H1 (cell line): ENCODE data around the gene ADGRA3. TPM values are rescaled to one million over a fixed set of nuclear protein-coding genes. Genes with fewer than 3 reads are reported as not detected.

Source experiments
- CTCF ChIA-PET: fragments of 300-600 bp; sonication (Branson Sonifier 250); formaldehyde crosslinking; loops from one replicate; lab custom pipeline; 2021; ENCODE audit not compliant: partially characterized antibody; lab: Charles Lee
- POLR2A ChIA-PET: fragments of 300-600 bp; sonication (Branson Sonifier 250); formaldehyde crosslinking; loops from one replicate; lab custom pipeline; 2021; ENCODE audit warnings: inconsistent platforms; ENCODE audit not compliant: partially characterized antibody; lab: Charles Lee
- DNase-seq, 2 experiments: peaks; one replicate each; pipeline versions ENCODE4 v3.0.0 to v3.0.0-alpha.2; 2010 to 2022; ENCODE audit warnings: low spot score in 2 of 2, low read depth in 1 of 2, mixed read lengths in 1 of 2
- FAIRE-seq: peaks from 2 replicates; lab custom pipeline; 2011; peaks lifted over from hg19 to GRCh38; lab: Jason Lieb, UNC
- H2AFZ ChIP-seq: 2 replicates; pipeline ENCODE4 v1.8.1; 2012; ENCODE audit warnings: low read length, inconsistent platforms
- H2AK5ac ChIP-seq: 2 replicates; pipeline ENCODE4 v1.6.1; 2013; ENCODE audit warnings: low read depth, low read length
- H2BK120ac ChIP-seq: replicated peaks from 2 replicates; pipeline ENCODE3; 2013; ENCODE audit warnings: low read depth, low read length, inconsistent platforms
- H2BK12ac ChIP-seq: 2 replicates; pipeline ENCODE4 v1.6.1; 2013; ENCODE audit warnings: low read depth, low read length
- H2BK15ac ChIP-seq: 2 replicates; pipeline ENCODE4 v1.6.1; 2013; ENCODE audit warnings: low read length
- H2BK20ac ChIP-seq: 2 replicates; pipeline ENCODE4 v1.6.1; 2013; ENCODE audit warnings: low read length
- H2BK5ac ChIP-seq: 2 replicates; pipeline ENCODE4 v1.6.1; 2013; ENCODE audit warnings: low read depth, low read length
- H3K14ac ChIP-seq: 2 replicates; pipeline ENCODE4 v1.6.1; 2013; ENCODE audit warnings: inconsistent platforms; ENCODE audit not compliant: insufficient read length
- H3K18ac ChIP-seq: 2 replicates; pipeline ENCODE4 v1.6.1; 2013; ENCODE audit warnings: low read length; ENCODE audit errors: extremely low read depth
- H3K23ac ChIP-seq: 2 replicates; pipeline ENCODE4 v1.6.1; 2013; ENCODE audit warnings: inconsistent platforms; ENCODE audit not compliant: insufficient read length
- H3K23me2 ChIP-seq: 2 replicates; pipeline ENCODE4 v1.6.1; 2013; ENCODE audit warnings: low read depth, low read length
- H3K27ac ChIP-seq: 2 replicates; pipeline ENCODE4 v1.6.1; 2011; ENCODE audit warnings: low read depth, low read length, inconsistent platforms
- H3K27me3 ChIP-seq, 4 experiments: replicated peaks in 1 of 4; 1 replicate in 1 of 4; 2 replicates in 3 of 4; pipeline versions ENCODE4 v1.6.1 to v1.8.1; 2011 to 2013; ENCODE audit warnings: low read length in 3 of 4, mild to moderate bottlenecking in 3 of 4, inconsistent platforms in 2 of 4, mixed read lengths in 2 of 4, moderate library complexity in 1 of 4; ENCODE audit not compliant: control insufficient read depth in 3 of 4, insufficient read depth in 3 of 4; ENCODE audit errors: extremely low read depth in 1 of 4
- H3K36me3 ChIP-seq, 4 experiments: 2 replicates each; pipeline versions ENCODE4 v1.6.1 to v1.8.1; 2011 to 2013; ENCODE audit warnings: mild to moderate bottlenecking in 4 of 4, low read length in 3 of 4, moderate library complexity in 2 of 4, control low read depth in 1 of 4, inconsistent platforms in 1 of 4; ENCODE audit not compliant: insufficient read depth in 4 of 4, control insufficient read depth in 2 of 4
- H3K4ac ChIP-seq: replicated peaks from 2 replicates; pipeline ENCODE3; 2013; ENCODE audit warnings: low read length, low read depth, mixed read lengths, inconsistent platforms; ENCODE audit not compliant: insufficient read length
- H3K4me1 ChIP-seq, 4 experiments: replicated peaks in 1 of 4; 1 replicate in 1 of 4; 2 replicates in 3 of 4; pipeline versions ENCODE4 v1.6.1 to v1.8.1; 2011 to 2013; ENCODE audit warnings: low read length in 3 of 4, inconsistent platforms in 2 of 4, mixed read lengths in 1 of 4; ENCODE audit not compliant: insufficient read depth in 4 of 4, control insufficient read depth in 3 of 4
- H3K4me2 ChIP-seq, 2 experiments: 2 replicates each; pipeline versions ENCODE4 v1.6.1 to v1.8.1; 2011 to 2013; ENCODE audit warnings: low read depth in 2 of 2, low read length in 2 of 2, control low read depth in 1 of 2, inconsistent platforms in 1 of 2, mild to moderate bottlenecking in 1 of 2; ENCODE audit not compliant: insufficient read depth in 1 of 2
- H3K4me3 ChIP-seq, 4 experiments: fragments of 200-600, 300-600 bp in 1 of 4; sonication (generic), shearing (Covaris generic), sonication (Bioruptor Twin) in 1 of 4; 2 replicates each; pipeline versions ENCODE4 v1.5.1 to v1.8.1; 2011 to 2016; ENCODE audit warnings: low read length in 4 of 4, low read depth in 3 of 4, control low read depth in 2 of 4, inconsistent platforms in 2 of 4, mild to moderate bottlenecking in 2 of 4, mixed read lengths in 1 of 4, moderate library complexity in 1 of 4; ENCODE audit not compliant: insufficient read depth in 2 of 4; ENCODE audit errors: extremely low read depth in 1 of 4
- H3K56ac ChIP-seq: replicated peaks from 2 replicates; pipeline ENCODE3; 2013; ENCODE audit warnings: low read depth, mild to moderate bottlenecking, mixed read lengths, low read length, inconsistent platforms; ENCODE audit not compliant: insufficient read length
- H3K79me1 ChIP-seq: 2 replicates; pipeline ENCODE4 v1.6.1; 2013; ENCODE audit warnings: low read depth, low read length, control low read depth
- H3K79me2 ChIP-seq, 2 experiments: 2 replicates each; pipeline versions ENCODE4 v1.6.1 to v1.8.1; 2012 to 2013; ENCODE audit warnings: low read length in 2 of 2, mild to moderate bottlenecking in 2 of 2, inconsistent platforms in 1 of 2; ENCODE audit not compliant: insufficient read depth in 2 of 2, control insufficient read depth in 1 of 2
- H3K9ac ChIP-seq, 4 experiments: replicated peaks in 1 of 4; 1 replicate in 1 of 4; 2 replicates in 3 of 4; pipeline versions ENCODE4 v1.6.1 to v1.8.1; 2011 to 2013; ENCODE audit warnings: low read depth in 3 of 4, low read length in 3 of 4, control low read depth in 2 of 4, mild to moderate bottlenecking in 2 of 4, moderate library complexity in 2 of 4, inconsistent platforms in 1 of 4; ENCODE audit errors: extremely low read depth in 1 of 4
- H3K9me3 ChIP-seq, 2 experiments: 2 replicates each; pipeline versions ENCODE4 v1.6.1 to v1.8.1; 2012 to 2013; ENCODE audit warnings: mild to moderate bottlenecking in 2 of 2, moderate library complexity in 2 of 2, control low read depth in 1 of 2, inconsistent platforms in 1 of 2, low read depth in 1 of 2, low read length in 1 of 2, mixed read lengths in 1 of 2; ENCODE audit not compliant: insufficient read depth in 2 of 2
- H4K20me1 ChIP-seq, 2 experiments: replicated peaks in 1 of 2; 2 replicates each; pipeline versions ENCODE3 to v1.8.1; 2011 to 2013; ENCODE audit warnings: inconsistent platforms in 2 of 2, low read length in 2 of 2, mild to moderate bottlenecking in 1 of 2; ENCODE audit not compliant: insufficient read depth in 2 of 2, control insufficient read depth in 1 of 2
- H4K5ac ChIP-seq: 2 replicates; pipeline ENCODE4 v1.6.1; 2013; ENCODE audit warnings: low read length, low read depth, mixed read lengths, inconsistent platforms; ENCODE audit not compliant: insufficient read length
- H4K8ac ChIP-seq: 2 replicates; pipeline ENCODE4 v1.8.0; 2013; ENCODE audit warnings: mild to moderate bottlenecking, moderate library complexity, low read length, inconsistent platforms; ENCODE audit not compliant: insufficient read depth; ENCODE audit errors: extremely low read depth
- H4K91ac ChIP-seq: replicated peaks from 2 replicates; pipeline ENCODE3; 2013; ENCODE audit warnings: low read length, mixed read lengths, inconsistent platforms; ENCODE audit not compliant: insufficient read length
- CHD1 ChIP-seq: IDR thresholded peaks from 2 replicates; pipeline ENCODE4 v1.6.1; 2012; ENCODE audit warnings: low read depth, low read length, improper control_type of control experiment
- GABPA ChIP-seq: IDR thresholded peaks from 2 replicates; pipeline ENCODE4 v1.6.1; 2011; ENCODE audit warnings: mild to moderate bottlenecking, low read length, moderate library complexity, borderline replicate concordance; ENCODE audit not compliant: insufficient read depth
- KDM5A ChIP-seq: fragments of 200-600 bp; IDR thresholded peaks from 2 replicates; pipeline ENCODE4 v1.7.1; 2012; ENCODE audit warnings: mild to moderate bottlenecking, low read length, inconsistent platforms, mixed read lengths
- NRF1 ChIP-seq: IDR thresholded peaks from 2 replicates; pipeline ENCODE4 v1.6.1; 2011; ENCODE audit warnings: mild to moderate bottlenecking, low read depth, low read length, improper control_type of control experiment
- POLR2A ChIP-seq, 2 experiments: IDR thresholded peaks; 1 replicate in 1 of 2; 2 replicates in 1 of 2; pipeline ENCODE4 v1.6.1; 2011; ENCODE audit warnings: low read depth in 2 of 2, low read length in 2 of 2, mild to moderate bottlenecking in 2 of 2; ENCODE audit errors: control extremely low read depth in 1 of 2
- SUZ12 ChIP-seq: fragments of 200-600 bp; sonication (generic); IDR thresholded peaks from 2 replicates; pipeline ENCODE4 v1.6.1; 2012; ENCODE audit warnings: mild to moderate bottlenecking, inconsistent platforms, low read length, moderate library complexity, mixed read lengths
- TAF1 ChIP-seq: IDR thresholded peaks from 2 replicates; pipeline ENCODE4 v1.6.1; 2011; ENCODE audit warnings: mild to moderate bottlenecking, low read depth, low read length
- TBP ChIP-seq: IDR thresholded peaks from 2 replicates; pipeline ENCODE4 v1.6.1; 2011; ENCODE audit warnings: low read depth, low read length, improper control_type of control experiment
- ZNF274 ChIP-seq: IDR thresholded peaks from 2 replicates; pipeline ENCODE4 v1.7.0; 2012; ENCODE audit warnings: low read length, borderline replicate concordance; ENCODE audit errors: extremely low read depth
- WGBS, 2 experiments: shearing (Covaris generic) in 1 of 2; methylation state at CpG; one replicate each; pipeline versions ENCODE4 v1.1.6 to v1.1.7; 2013 to 2015; ENCODE audit warnings: low lambda C conversion rate in 2 of 2, mixed read lengths in 2 of 2, inconsistent platforms in 1 of 2, low coverage in 1 of 2, missing lambda C conversion rate in 1 of 2; ENCODE audit not compliant: insufficient replicate concordance in 2 of 2, insufficient coverage in 1 of 2, insufficient read length in 1 of 2; ENCODE audit errors: extremely low coverage in 1 of 2, missing lambda C conversion rate in 1 of 2; 5-methylcytosine and 5-hydroxymethylcytosine counted together
- polyA plus RNA-seq, 7 experiments: library from polyadenylated mRNA; depleted of rRNA in 3 of 7; stranded (reverse) in 5 of 7; unstranded in 2 of 7; fragments of >200 nt in 5 of 7; fragments of 200-250 nt in 2 of 7; gene quantifications; 1 replicate in 5 of 7; 2 replicates in 1 of 7; 4 replicates in 1 of 7; pipeline versions ENCODE4 v1.2.1 to v1.2.3, GENCODE V29; 2011 to 2013; ENCODE audit warnings: missing spikeins in 2 of 7, mixed read lengths in 2 of 7
- total RNA-seq: library from RNA; stranded (reverse); fragmentation: NEBNext Ultra II Directional; extraction: Animal tissue kit (Norgen Biotek cat#: 25700); gene quantifications from 2 replicates; pipeline ENCODE4 v1.2.1, GENCODE V29; 2021
- TF ChIP-seq, protein P1 (sequence below): IDR thresholded peaks from 2 replicates; pipeline ENCODE4 v1.6.1; 2012; ENCODE audit warnings: low read length, inconsistent platforms

Gene ADGRA3
- total and polyA plus RNA-seq, 2 of the 8 experiments (the other 6 are each of a cell fraction or from before 2014, with no cell fraction given): 31.5 to 63.0 TPM

DNA sequence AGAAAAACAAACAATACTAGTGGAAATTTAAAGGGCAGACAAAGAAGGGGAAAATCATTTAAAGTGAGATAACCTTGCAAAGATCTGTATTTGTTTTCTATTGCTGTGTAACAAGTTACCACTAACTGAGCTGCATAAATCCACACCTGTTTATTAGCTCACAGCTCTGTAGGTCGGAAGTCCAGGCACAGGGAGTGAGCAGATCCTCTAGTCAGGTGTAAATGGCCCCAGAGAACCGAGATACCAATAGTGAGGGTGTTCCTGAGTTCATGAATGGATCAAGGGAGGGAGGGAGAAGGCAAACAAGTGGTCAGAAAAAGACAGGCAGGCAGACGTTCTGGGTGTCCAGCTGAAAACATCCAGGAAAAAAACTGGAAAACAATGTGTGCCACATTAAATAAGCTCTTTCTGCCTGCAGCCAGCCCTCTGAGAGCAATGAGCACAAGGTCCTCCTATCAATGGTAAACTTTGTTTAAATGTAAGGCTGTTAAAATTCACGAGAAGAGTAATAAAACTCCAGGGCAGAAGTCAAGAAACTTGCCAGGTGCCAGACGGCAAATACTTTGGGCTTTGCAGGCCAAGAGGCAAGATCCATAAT is 25.0 kb downstream of the ADGRA3 start:
- Histone ChIP-seq H3K27me3 (no peaks in the 10 kb centered on the region), H2BK12ac (no peak overlapping the region), H4K91ac (no peak overlapping the region), H3K4me2 (no peak overlapping the region; a peak in 1 of 4 replicates), H3K23ac (no peak overlapping the region), H3K23me2 (no peaks in the 10 kb centered on the region), H3K18ac (no peak overlapping the region), H3K9ac (no peak overlapping the region), H3K4me1 (peaks cover 0 to 13% (median 8%) of the 10 kb centered on the region in 4 experiments; a peak in 4 of 7 replicates), H2BK5ac (no peak overlapping the region), H4K20me1 (peaks cover 5 to 18% of the 10 kb centered on the region in 2 experiments), H2BK120ac (no peak overlapping the region), H2AK5ac (no peak overlapping the region), H3K4ac (no peak overlapping the region), H2BK15ac (no peak overlapping the region), H2BK20ac (no peak overlapping the region), H4K5ac (no peak overlapping the region), H4K8ac (no peak overlapping the region), H3K79me1 (peaks cover 4% of the 10 kb centered on the region; the same call in 1 of the 2 replicates), H3K56ac (no peak overlapping the region), H2AFZ (no peak overlapping the region), H3K36me3 (no peaks in the 10 kb centered on the region), H3K79me2 (peaks cover 20 to 95% of the 10 kb centered on the region in 2 experiments), H3K4me3 (no peak overlapping the region), H3K9me3 (no peaks in the 10 kb centered on the region), H3K14ac (no peak overlapping the region), H3K27ac (0 out of 2 replicates have a peak overlapping the region, but pooled peaks have one; percentile 20)
- 75% methylated on average over 5 of the region's 5 CpGs; no CpG with 5 or more reads in 1 of the 2 experiments for WGBS, 2 experiments
- DNase-seq: no peak
- CTCF ChIA-PET: interaction anchor here (1.0 kb wide), 1 partner anchor 45 kb away, joined by 3 read pairs; no protein-coding TSS in a partner anchor
- TF ChIP-seq TBP (no peak), TAF1 (no peak), NRF1 (no peak), SUZ12 (no peak), GABPA (no peak), POLR2A (IDR thresholded peaks at IDR 0.05; ENCODE audit: control extremely low read depth in 1 of 2, low read depth in 2 of 2, low read length in 2 of 2) (no peak), CHD1 (no peak), ZNF274 (no peak), KDM5A (no peak)
- TF ChIP-seq, protein P1, sequence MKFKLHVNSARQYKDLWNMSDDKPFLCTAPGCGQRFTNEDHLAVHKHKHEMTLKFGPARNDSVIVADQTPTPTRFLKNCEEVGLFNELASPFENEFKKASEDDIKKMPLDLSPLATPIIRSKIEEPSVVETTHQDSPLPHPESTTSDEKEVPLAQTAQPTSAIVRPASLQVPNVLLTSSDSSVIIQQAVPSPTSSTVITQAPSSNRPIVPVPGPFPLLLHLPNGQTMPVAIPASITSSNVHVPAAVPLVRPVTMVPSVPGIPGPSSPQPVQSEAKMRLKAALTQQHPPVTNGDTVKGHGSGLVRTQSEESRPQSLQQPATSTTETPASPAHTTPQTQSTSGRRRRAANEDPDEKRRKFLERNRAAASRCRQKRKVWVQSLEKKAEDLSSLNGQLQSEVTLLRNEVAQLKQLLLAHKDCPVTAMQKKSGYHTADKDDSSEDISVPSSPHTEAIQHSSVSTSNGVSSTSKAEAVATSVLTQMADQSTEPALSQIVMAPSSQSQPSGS: no peak
- POLR2A ChIA-PET: interaction anchor here (2.0 kb wide), 1 partner anchor 25 kb away, joined by 10 read pairs; the partner anchor contains the start of gene ADGRA3
- no peak for FAIRE-seq
